ENCODE results near the gene ZNF71.
A peak's percentile ranks its signal among the peaks of the same experiment; 100 is the strongest.

The ZNF71 gene

GRCh38 chr19:56594783-56595547 lies at the start of gene ZNF71:
Gene ZNF71, plus strand, starts transcription at chr19:56595302. Its CDS starts 6,257 bp downstream, at chr19:56601559.
- peak in 55 of 56 donors; percentile 32 to 92 (median 81) for DNase-seq

GRCh38 chr19:56547535-56547934 lies 47.6 kb upstream of the ZNF71 start:
- no peak for DNase-seq

DNA sequence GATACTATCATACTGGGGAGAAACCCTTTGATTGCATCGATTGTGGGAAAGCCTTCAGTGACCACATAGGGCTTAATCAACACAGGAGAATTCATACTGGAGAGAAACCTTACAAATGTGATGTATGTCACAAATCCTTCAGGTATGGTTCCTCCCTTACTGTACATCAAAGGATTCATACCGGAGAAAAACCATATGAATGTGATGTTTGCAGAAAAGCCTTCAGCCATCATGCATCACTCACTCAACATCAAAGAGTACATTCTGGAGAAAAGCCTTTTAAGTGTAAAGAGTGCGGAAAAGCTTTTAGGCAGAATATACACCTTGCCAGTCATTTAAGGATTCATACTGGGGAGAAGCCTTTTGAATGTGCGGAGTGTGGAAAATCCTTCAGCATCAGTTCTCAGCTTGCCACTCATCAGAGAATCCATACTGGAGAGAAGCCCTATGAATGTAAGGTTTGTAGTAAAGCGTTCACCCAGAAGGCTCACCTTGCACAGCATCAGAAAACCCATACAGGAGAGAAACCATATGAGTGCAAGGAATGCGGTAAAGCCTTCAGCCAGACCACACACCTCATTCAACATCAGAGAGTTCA lies 40.7 kb upstream of the ZNF71 start:
- DNase-seq: no peak

DNA sequence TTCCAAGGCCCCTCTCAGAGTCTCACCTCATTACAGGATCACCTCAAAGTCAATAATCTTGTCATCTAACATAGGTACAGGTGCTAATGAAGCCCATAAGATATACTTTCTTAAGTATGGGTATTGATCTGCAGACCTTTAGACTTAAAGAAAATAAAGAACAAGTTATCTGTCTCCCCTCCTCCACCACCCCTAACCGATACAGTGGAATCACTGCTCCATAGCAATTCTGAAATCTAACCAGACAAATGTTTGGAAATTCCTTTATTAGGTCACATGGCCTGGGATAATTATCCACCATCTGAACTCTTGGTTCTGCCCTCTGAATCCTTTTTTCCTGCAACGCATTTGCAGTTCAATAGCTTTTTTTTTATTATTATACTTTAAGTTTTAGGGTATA lies 32.3 kb upstream of the ZNF71 start:
- no peak for DNase-seq

DNA sequence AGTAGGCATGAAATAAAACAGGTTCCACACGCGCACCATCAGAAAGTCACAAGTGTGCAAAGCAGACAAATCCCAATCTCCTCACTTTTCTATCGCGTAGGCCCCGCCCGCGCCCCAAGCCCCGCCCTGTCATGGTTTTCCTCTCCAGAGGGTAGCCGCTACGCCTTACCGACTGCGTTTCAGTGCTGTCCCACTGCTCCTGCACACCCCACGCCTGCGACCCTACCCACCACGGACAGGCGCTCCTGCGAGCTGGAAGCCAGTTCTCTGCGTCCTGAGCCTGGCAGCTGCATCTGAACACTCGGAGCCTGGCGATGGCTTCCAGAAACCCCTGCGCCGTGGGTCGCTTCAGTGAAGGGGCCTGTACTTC lies 28.2 kb upstream of the ZNF71 start:
- peak in 33 of 56 donors; percentile 6 to 78 (median 56) for DNase-seq

GRCh38 chr19:56567274-56568120 lies 27.6 kb upstream of the ZNF71 start, which contains the start of gene ZNF470:
Gene ZNF470, plus strand, starts transcription at chr19:56567468. Its CDS starts 2,844 bp downstream, at chr19:56570312.
- peak; percentile 55 to 95 (median 87) for DNase-seq

DNA sequence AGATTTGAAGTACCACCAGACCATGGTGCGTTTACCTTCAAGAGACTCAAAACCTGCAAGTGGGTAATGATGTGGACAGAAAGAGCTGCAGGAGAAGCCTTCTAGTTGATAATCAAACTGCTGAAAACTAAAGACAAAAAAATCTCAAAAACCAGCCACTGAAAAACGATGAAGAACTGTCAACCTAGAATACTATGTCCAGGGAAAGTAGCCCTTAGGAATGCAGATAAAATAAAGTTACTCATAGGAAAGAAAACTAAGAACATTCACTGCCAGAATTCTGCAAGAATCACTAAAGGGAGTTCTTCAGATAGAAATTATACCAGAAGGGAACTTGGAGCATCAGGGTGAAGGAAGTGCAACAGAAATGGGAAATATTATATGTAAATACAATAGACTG lies 22.5 kb upstream of the ZNF71 start:
- DNase-seq: no peak

DNA sequence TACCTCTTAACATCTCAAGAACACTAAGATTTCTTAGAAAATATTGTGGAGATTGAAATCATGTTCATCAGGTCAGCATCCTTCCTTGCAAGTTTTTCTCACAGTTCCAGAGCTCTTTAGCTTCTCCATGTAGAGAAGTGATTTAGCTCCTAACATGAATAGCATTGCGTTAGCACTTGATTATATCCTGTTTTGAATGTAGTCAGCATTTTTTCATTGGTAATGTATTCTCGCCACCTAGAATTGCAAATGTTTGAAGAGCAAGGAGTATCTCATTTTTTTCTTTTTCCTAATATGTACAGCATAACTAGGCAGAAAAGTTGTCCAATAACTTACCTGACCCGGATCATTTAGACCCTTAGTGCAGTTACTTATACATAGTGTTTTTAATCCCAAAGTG lies 21.2 kb upstream of the ZNF71 start:
- DNase-seq: no peak

DNA sequence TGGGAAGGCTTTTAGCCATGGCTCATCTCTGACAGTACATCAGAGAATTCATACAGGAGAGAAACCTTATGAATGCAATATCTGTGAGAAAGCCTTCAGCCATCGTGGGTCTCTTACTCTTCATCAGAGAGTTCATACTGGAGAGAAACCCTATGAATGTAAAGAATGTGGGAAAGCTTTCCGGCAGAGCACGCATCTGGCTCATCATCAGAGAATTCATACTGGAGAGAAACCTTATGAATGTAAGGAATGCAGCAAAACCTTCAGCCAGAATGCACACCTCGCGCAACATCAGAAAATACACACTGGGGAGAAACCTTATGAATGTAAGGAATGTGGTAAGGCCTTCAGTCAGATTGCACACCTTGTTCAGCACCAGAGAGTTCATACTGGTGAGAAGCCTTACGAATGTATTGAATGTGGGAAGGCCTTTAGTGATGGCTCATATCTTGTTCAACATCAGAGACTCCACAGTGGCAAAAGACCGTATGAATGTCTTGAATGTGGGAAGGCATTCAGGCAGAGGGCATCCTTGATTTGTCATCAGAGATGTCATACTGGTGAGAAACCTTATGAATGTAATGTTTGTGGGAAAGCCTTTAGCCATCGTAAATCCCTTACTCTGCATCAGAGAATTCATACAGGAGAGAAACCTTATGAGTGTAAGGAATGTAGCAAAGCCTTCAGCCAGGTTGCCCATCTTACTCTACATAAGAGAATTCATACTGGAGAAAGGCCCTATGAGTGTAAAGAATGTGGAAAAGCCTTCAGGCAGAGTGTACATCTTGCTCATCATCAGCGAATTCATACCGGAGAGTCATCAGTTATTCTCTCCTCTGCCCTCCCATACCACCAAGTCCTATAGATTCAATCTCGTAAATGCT lies 17.1 kb upstream of the ZNF71 start:
- no peak for DNase-seq

DNA sequence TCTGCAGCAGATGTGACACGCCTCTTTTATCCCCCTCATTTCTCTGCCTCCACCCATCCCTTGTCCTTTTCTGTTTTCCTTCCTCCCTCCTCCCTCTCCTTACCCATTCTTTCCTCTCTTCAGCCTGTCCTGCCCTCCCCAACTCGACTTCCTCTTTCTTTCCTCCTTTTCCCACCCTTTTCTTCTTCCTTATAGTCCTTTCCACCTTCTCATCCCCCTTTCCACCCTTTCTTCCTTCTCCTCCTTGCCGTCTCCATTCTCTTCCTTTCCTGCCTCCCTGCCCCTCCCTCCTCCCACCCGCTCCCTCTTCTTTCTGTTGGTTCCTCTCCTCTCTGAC lies 688 bp upstream of the ZNF71 start:
- no peak for DNase-seq

DNA sequence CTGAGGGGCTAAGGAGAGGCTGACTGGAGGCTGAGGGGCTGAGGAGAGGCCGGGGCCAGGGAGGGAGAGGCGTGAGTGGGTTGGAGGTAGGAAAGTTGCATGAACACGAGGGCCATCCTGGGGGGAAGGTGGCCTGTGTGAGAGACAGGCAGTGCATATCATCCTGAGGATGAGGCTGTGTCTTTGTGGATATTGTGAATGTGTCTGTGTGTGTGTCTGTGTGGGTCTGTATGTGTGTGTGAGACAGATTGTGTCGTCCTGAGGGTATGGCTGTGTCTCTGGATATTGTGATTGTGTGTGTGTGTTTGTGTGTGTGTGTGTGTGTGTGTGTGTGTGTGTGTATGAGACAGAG lies 422 bp downstream of the ZNF71 start:
- DNase-seq: peak in 1 of 56 donors; percentile 36

- DNase-seq: no peak
Observed at GRCh38 chr19:56596676-56597075, 1.6 kb downstream of the ZNF71 start.

DNA sequence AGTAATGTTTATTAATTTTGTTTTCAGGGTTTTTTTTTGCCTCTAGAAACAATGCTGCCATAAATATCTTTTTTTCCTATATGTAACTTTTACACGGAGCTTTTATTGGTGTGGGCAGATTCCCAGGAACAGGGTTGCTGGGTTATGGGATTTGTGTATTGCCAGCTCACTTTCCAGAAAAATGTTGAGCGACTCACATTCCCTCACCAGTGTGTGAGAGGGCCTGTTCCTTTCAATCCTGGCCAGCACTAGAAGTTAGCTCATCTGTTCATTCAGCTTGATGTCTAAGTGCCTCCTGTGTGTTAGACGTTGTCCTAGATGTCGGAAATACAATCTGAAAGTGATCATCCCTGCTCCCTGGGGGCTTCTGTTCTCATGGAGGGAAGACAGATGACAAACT lies 2.6 kb downstream of the ZNF71 start:
- DNase-seq: no peak

DNA sequence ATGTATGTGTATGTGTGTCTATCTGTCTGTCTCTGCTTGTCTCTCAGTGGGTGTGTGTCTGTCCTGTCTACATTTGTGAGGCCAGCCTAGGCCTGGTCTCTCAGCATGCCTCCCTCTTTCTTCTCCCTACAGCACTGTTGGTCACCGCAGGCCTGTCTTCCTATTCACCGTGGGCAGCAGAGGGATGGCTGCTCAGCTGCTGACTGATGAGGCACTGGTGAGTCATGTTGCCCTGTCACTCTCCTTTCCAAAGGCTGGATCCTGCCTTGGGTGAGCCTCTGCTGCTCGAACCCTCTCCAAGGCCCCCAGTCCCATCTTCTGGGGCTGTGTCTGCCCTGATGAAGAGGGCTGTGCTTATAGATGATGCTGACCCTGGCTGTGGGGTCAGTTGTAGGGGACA lies 6.3 kb downstream of the ZNF71 start:
- peak in 1 of 56 donors; percentile 3 for DNase-seq

DNA sequence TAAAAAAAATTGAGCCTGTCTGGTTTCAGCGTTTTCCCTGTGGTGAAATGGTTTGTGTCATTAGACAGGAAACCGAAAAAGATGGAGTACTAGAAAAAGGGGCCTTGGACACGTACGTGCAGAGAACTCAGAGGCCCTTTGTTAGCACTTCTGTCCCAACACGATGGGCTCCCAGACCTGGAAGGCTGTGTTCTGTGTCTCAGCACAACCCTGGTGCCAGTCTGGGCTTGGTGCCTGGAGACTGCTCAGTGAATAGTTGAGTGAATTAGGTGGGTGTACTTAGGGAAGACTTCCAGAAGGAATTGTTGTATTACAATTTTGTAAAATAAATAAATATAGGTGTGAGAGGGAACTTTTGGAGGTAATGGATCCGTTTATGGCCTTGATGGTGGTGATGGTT lies 8.7 kb downstream of the ZNF71 start:
- DNase-seq: peak in 31 of 56 donors; percentile 2 to 77 (median 28)

DNA sequence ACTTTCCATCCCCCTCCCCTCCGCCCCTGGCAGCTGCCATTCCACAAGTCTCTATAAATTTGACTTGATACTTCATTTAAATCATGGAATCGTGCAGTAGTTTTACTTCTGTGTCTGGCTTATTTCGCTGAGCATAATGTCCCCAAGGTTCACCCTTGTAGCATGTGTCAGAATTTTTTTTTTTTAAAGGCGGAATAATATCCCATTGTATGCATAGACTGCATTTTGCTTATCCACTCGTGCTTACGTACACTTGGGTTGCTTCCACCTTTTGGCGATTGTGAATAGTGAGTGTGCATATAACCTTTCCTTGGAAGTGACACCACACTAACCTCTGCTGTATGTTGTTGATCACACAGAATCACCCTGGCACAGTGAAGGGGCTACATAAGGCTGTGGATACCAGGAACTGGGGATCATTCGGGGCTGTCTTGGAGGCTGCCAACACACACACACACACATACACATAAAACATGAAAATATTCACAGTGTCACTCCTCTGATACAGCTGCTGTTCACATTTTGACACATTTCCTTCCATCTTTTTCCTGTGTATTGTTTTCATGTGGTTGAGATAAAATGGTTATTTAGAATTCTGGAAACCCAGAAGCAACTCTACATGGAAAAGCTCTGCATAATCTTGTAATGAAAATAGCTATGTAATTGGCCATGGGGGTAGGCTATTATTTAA lies 13.3 kb downstream of the ZNF71 start:
- no peak for DNase-seq

GRCh38 chr19:56611288-56611687 lies 16.2 kb downstream of the ZNF71 start:
- no peak for DNase-seq

DNA sequence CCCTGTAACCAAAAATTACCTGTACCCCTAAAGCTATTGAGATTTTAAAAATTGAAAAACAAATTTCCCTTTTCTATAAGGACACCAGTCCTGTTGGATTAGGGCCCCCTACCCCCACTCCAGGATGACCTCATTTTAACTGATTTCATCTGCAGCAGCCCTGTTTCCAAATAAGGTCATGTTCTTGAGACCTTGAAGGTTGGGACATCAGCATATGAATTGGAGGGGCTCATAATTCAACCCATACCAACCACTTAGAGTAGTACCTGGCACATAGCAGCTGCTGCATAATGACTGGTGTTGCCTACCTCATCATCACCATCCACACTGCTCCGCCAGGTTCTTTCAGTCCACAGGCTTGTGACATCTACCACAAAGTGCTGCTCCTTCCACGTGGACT lies 17.6 kb downstream of the ZNF71 start:
- DNase-seq: no peak

- DNase-seq: no peak
Observed at GRCh38 chr19:56613639-56614038, 18.5 kb downstream of the ZNF71 start.

DNA sequence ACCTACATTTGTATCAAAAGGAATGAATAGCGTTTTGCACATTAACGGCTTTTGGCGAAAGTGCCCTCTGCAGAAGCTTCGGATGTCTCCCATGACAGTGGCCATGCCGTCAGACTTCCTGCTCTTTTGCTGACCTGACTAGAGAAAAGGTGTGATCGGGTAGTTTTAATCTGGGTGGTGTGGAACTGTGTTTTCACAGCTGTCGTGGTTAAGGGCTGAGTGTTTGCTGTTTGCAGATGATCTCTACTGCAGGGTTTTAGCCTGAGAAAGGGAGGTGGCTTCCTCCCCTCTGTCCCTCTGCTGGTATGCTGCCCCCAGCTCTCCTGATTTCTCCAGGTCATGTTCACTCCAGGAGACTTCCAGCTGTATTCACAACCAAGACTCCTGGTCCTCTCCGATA lies 22.4 kb downstream of the ZNF71 start:
- DNase-seq: no peak

DNA sequence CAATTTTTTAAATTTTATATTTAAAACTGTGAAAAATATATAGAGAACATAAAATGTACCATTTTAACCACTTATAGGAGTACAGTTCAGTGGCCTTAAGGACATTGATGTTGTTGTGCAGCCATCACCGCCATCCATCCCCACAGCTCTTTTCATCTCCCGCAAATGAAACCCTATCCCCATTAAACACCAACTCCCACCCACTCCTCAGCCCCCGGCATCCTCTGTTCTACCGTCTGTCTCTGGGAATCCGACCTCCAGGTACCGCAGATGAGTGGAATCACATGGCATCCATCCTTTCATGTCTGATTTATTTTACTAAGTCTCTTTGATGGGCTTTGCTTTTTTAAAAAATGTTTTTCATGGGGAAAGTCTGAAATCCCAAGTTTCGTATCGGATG lies 24.0 kb downstream of the ZNF71 start:
- DNase-seq: no peak

Measured in nucleus accumbens (tissue), 56 donors.